AG04449 (cell line): ENCODE results near the gene SFMBT1.
"Not testable (repeated sequence)": the region's sequence is repeated elsewhere in the genome, so short reads cannot be mapped to it uniquely, and the experiment has no call there.

Experiments used
- CTCF ChIA-PET: fragments of 350-600 bp; formaldehyde crosslinking; extraction: SDS; loops from one replicate; lab custom pipeline; 2021; ENCODE audit warnings: antibody characterized with exemption; lab: Yijun Ruan, JAX
- POLR2A ChIA-PET: fragments of 400-600, 350-600 bp; formaldehyde crosslinking; extraction: SDS; loops from one replicate; lab custom pipeline; 2020; ENCODE audit warnings: antibody characterized with exemption, inconsistent platforms; lab: Yijun Ruan, JAX
- DNase-seq: peaks from one replicate; pipeline ENCODE4 v3.0.0-alpha.2; 2010; ENCODE audit warnings: low read depth, low spot score
- H3K4me3 ChIP-seq: 2 replicates; pipeline ENCODE4 v1.5.1; 2011; ENCODE audit warnings: low read depth, mild to moderate bottlenecking, control low read depth, low read length
- TF ChIP-seq, protein P1 (sequence below): IDR thresholded peaks from one replicate; pipeline ENCODE4 v1.5.1; 2011; ENCODE audit warnings: mild to moderate bottlenecking, moderate library complexity, low read length, control low read depth, inconsistent platforms; ENCODE audit not compliant: insufficient read depth; ENCODE audit errors: missing control alignments

The SFMBT1 gene

GRCh38 chr3:53043738-53044137 lies 2.1 kb downstream of the SFMBT1 start:
- CTCF ChIA-PET, result interaction anchor here (0.6 kb wide), 1 partner anchor 60 kb away, joined by 3 read pairs; no protein-coding TSS in a partner anchor

DNA sequence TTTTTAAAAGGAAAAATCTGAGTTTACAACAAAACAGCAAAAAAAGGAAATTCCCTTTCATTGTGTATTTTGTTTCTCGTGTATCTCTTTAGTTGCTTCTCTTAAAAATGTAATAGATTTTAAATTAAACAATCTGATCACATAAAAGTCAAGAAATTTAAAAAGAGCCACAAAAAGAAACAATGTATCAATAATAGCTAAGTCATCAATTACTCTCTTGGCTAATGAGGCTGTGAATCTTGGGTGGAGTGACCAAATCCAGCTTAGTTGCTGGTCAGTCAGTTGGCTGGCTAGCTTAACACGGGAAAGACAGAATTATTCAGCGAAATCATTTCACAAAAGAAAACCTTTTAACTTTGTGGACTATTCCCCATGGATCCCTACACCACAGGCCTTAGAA lies 3.2 kb downstream of the SFMBT1 start:
- ChIA-PET CTCF (no interaction called here), POLR2A (no interaction called here)
- no peak for DNase-seq
- TF ChIP-seq, protein P1, sequence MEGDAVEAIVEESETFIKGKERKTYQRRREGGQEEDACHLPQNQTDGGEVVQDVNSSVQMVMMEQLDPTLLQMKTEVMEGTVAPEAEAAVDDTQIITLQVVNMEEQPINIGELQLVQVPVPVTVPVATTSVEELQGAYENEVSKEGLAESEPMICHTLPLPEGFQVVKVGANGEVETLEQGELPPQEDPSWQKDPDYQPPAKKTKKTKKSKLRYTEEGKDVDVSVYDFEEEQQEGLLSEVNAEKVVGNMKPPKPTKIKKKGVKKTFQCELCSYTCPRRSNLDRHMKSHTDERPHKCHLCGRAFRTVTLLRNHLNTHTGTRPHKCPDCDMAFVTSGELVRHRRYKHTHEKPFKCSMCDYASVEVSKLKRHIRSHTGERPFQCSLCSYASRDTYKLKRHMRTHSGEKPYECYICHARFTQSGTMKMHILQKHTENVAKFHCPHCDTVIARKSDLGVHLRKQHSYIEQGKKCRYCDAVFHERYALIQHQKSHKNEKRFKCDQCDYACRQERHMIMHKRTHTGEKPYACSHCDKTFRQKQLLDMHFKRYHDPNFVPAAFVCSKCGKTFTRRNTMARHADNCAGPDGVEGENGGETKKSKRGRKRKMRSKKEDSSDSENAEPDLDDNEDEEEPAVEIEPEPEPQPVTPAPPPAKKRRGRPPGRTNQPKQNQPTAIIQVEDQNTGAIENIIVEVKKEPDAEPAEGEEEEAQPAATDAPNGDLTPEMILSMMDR, result no peak
- H3K4me3 ChIP-seq, result no peak overlapping the region

More at GRCh38 chr3:53043738-53044137, 2.1 kb downstream of the SFMBT1 start:
- no peak for DNase-seq
- no peak overlapping the region for H3K4me3 ChIP-seq
- TF ChIP-seq, protein P1, result no peak
- POLR2A ChIA-PET, result no interaction called here

GRCh38 chr3:53040351-53040820 lies 5.5 kb downstream of the SFMBT1 start:
- POLR2A ChIA-PET, result no interaction called here

GRCh38 chr3:53039376-53039752 lies 6.5 kb downstream of the SFMBT1 start:
- no peak for DNase-seq
- ChIA-PET CTCF (no interaction called here), POLR2A (no interaction called here)
- H3K4me3 ChIP-seq, result no peak overlapping the region
- TF ChIP-seq, protein P1, result no peak

More at GRCh38 chr3:53040351-53040820, 5.5 kb downstream of the SFMBT1 start:
- CTCF ChIA-PET, result no interaction called here
- TF ChIP-seq, protein P1, result no peak
- no peak overlapping the region for H3K4me3 ChIP-seq
- DNase-seq, result no peak

GRCh38 chr3:53038679-53039375 lies 7.0 kb downstream of the SFMBT1 start:
- no peak overlapping the region for H3K4me3 ChIP-seq
- ChIA-PET CTCF (no interaction called here), POLR2A (no interaction called here)
- no peak for DNase-seq
- TF ChIP-seq, protein P1, result no peak

- ChIA-PET CTCF (interaction anchor here (0.7 to 1.7 kb wide), 5 partner anchors 10 to 98 kb away, joined by 3 to 4 read pairs (median 3); partner anchors contain the start of gene SFMBT1), POLR2A (no interaction called here)
- TF ChIP-seq, protein P1, result no peak
- no peak overlapping the region for H3K4me3 ChIP-seq
- DNase-seq, result no peak
Observed at GRCh38 chr3:53035825-53036619, 9.9 kb downstream of the SFMBT1 start.

DNA sequence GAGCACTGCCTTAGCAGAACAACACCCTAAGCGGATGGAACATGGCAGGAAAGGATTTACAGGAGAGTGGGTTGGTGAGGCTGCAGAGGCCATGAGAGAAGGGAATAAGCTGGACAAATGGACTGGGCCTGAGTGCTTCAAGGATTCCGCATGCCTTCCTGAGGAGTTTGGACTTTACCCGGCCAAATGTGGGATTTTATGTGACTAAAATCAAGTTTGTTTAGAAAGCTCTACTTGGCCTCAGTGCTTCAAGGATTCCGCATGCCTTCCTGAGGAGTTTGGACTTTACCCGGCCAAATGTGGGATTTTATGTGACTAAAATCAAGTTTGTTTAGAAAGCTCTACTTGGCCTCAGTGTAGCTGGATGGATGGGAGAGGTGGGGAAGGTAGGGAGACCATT lies 10.9 kb downstream of the SFMBT1 start:
- H3K4me3 ChIP-seq, DNase-seq: not testable (repeated sequence)
- CTCF ChIA-PET, result interaction anchor here (1.2 to 1.7 kb wide), 2 partner anchors 9 to 11 kb away, joined by 3 to 4 read pairs; partner anchors contain the start of gene SFMBT1
- POLR2A ChIA-PET, result interaction anchor here (0.6 kb wide), 1 partner anchor 11 kb away, joined by 3 read pairs; the partner anchor contains the start of gene SFMBT1

GRCh38 chr3:53034411-53034810 lies 11.5 kb downstream of the SFMBT1 start:
- DNase-seq, CTCF ChIA-PET, H3K4me3 ChIP-seq, POLR2A ChIA-PET: not testable (repeated sequence)
